GM19099 (cell line): ENCODE measurements around the gene NRK.

Experiments used
- POLR2A ChIP-seq: IDR thresholded peaks from 3 replicates; pipeline ENCODE4 v1.6.1; 2011; ENCODE audit warnings: low read depth; ENCODE audit not compliant: insufficient read length; ENCODE audit errors: extremely low read depth

The NRK gene

GRCh38 chrX:105874790-105875189 lies 52.5 kb downstream of the NRK start:
- no peak for TF ChIP-seq POLR2A

DNA sequence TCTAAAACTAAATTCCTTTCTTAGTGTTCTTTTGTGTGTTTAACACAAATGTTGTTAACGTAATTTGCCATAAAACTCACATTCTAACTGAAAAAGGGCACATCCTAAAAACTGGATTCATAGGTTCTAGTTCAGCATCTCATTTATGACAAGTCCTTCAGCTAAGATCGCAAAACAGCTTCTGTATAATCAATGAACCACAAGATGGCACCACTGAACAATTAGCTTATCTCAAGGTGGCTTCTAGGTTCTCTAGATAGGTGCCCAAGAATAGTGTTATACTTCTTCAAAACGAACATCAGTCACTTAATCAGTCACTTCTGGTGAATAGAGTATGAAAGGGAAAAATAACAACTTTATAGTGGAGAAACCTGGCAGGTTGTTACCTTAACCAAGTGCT lies 54.3 kb downstream of the NRK start:
- no peak for TF ChIP-seq POLR2A

DNA sequence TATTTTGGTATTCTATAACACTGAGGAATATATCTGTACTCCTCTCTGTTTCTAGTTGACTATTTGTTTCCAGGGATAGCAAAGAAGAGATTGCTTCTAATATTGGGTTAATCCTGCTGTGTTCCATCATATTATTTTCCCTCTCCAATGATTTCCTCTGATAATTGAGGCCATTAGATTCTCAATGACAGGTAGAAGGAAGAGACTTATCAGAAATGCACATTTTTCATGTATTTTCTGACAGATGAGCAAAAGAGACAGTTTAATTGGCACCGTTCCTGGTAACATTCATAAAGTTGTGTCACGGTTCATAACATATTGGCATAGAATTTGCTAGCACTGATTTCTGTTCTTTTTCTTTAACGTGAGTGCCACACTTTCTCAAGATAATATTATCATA lies 58.2 kb downstream of the NRK start:
- TF ChIP-seq POLR2A: no peak

GRCh38 chrX:105882581-105883275 lies 60.4 kb downstream of the NRK start:
- no peak for TF ChIP-seq POLR2A

- no peak for TF ChIP-seq POLR2A
Observed at GRCh38 chrX:105894721-105895120, 72.4 kb downstream of the NRK start.

- TF ChIP-seq POLR2A: no peak
Observed at GRCh38 chrX:105909576-105909975, 87.2 kb downstream of the NRK start.

DNA sequence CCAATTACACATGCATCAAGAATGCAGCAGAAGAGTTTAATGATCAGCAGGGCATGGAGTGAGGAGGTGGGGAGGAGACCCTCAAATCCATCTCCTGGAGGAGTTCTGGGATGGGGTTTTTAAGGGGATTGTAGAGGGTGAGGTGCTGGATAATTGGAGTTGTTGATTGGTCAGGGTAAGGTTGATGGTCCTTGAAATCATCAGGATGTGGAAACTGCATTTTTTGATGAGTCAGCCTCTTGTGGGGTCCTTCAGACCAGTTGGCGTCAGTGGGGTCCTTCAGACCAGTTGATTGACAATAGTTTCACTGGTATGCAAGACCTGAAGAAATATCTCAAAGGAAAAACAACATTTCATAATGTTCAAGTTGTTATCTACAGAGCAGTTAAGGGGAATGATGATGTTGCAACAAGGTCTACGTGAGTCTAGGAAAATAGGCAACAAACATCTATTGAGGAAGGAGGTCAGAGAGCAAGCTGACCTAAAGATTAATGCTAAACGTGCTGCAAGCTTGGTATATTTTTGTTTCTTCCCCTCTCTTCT lies 88.3 kb downstream of the NRK start:
- no peak for TF ChIP-seq POLR2A

GRCh38 chrX:105945266-105945665 lies 122.9 kb downstream of the NRK start:
- TF ChIP-seq POLR2A: no peak

DNA sequence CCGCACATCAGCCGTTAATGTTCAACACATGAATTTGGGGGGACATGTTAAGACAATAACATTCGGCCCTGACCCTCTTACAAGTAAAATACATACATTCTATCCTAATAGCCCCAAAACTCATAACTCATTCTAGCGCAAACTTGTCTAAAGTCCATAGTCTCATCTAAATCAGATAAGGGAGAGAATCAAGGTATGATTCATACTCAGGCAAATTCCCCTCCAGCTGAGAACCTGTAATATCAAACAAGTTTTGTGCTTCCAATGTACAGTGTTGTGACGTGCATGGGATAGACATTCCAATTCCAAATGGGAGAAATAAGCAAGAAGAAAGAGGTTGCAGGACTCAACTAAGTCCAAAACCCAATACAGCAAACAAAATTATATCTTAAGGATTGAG lies 147.1 kb downstream of the NRK start:
- no peak for TF ChIP-seq POLR2A

GRCh38 chrX:105972690-105973386 lies 150.5 kb downstream of the NRK start:
- TF ChIP-seq POLR2A: no peak

DNA sequence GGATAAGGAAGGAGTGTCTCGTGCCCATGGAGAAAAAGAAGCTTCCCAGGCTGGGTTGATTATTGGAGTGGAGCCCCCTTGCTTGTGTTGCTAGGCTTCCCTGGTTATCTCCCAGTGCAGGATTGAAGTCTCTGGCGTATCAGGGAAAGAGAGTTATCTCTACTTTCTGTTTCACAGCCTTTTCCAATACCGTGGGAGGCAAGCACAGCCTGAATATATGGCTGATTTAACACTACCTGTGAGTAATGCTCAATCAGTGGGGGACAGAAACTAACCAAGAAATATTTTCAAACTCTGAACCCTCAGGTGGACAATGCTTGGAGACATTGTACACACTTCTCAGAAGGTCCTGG lies 151.0 kb downstream of the NRK start:
- no peak for TF ChIP-seq POLR2A

DNA sequence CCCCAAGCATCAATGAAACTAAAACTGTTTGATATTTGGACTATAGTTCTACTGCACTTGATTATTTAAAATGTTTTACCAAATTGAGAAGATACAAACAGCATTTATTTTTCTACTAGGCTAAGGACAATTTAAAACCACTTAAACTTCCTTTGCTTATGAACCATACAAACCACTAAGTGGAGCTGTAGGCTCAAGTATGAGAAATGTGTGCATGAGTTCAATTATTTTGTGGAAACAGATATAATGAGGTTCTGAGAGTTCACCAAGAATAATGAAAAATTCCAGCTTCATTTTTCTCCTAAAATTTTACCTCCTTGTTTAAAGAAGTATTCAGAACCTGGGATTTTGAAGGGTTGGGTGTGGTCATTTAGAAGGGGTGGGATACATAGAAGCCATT lies 153.0 kb downstream of the NRK start:
- no peak for TF ChIP-seq POLR2A

GRCh38 chrX:105981772-105982485 lies 159.6 kb downstream of the NRK start:
- no peak for TF ChIP-seq POLR2A

GRCh38 chrX:105999294-105999693 lies 177.0 kb downstream of the NRK start:
- no peak for TF ChIP-seq POLR2A

GRCh38 chrX:106000203-106000602 lies 177.9 kb downstream of the NRK start:
- TF ChIP-seq POLR2A: no peak

GRCh38 chrX:106005684-106006083 lies 183.3 kb downstream of the NRK start:
- TF ChIP-seq POLR2A: no peak
